H4 (cell line): ENCODE data around the gene LIN7C. TPM values are rescaled to one million over a fixed set of nuclear protein-coding genes. Genes with fewer than 3 reads are reported as not detected.

ENCODE experiments used
- DNase-seq: peaks from one replicate; pipeline ENCODE4 v3.0.0-alpha.2; 2015; ENCODE audit warnings: low spot score
- total RNA-seq: library from RNA; depleted of rRNA; stranded (reverse); fragments of >200 nt; shearing (Covaris generic); gene quantifications from 2 replicates; pipeline ENCODE4 v1.2.3, GENCODE V29; 2014

LIN7C gene
- total RNA-seq, 1 experiment from 2014 or later: 63.4 TPM

DNA sequence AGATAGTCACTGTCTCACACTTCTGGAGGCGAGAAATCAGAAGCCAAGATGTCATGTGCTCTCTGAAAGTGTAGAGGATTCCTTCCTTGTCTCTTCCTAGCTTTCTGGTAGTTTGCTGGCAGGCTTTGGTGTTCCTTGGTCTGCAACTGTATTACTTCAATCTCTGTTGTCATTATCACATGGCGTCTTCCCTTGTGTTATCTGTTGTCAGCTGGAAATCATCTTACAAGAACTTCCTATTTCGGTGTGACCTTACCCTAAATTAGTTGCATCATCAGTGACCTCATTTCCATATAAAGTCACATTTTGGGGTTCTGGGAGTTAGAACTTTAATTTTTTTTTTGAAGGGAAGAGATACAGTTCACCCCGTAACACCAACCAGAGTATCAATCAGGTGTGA, 3.3 kb upstream of the LIN7C start:
- no peak for DNase-seq

DNA sequence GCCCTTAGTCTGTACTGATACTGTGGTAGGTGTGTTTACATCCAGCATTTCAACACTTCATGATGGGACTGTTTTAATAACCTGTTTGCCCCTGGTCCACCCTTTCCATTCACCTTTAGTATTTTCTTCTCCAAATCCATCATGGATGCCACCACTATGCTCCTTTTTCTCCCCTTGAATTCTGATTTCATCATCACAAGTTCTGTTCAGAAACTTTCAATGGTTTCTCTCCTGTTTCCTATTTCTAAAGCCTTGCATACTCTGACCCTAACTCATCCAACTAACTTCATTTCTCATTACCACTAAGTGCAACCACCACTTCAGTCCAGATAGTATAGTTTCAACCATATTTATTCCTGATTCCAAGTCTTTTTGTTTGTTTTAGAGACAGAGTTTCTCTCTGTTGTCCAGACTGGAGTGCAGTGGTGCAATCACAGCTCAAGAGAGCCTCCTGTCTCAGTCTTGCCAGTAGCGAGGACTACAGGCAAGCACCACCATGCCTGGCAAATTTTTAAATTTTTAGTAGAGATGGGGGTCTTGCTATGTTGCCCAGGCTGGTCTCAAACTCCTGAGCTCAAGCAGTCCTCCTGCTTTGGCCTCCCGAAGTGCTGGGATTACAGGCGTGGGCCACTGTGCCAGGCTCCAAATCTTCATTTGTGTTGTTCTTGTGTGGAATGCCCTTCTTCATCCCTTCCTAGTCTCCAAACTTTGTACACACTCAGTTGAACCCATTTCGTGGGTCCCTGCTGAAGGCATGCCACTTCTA, 1.2 kb upstream of the LIN7C start:
- no peak for DNase-seq

DNA sequence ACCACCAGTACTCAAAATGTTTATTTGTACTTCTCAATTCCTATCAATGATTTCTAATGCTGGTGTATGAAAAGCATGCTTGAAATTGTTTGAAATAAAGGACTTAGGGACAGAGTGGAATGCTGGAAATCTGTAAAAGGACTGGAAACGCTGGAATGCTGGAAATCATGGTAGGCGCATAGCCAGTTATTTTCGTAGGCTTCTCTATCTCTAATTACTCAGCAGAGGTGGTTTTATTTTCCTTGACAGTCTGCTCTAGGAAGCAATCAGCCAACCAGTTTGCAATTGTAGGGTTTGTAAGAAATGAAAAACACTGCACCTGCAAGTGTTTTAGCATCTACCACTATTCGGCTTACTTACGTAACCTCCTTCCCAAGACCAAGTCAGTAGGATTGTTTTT, 788 bp downstream of the LIN7C start:
- no peak for DNase-seq

DNA sequence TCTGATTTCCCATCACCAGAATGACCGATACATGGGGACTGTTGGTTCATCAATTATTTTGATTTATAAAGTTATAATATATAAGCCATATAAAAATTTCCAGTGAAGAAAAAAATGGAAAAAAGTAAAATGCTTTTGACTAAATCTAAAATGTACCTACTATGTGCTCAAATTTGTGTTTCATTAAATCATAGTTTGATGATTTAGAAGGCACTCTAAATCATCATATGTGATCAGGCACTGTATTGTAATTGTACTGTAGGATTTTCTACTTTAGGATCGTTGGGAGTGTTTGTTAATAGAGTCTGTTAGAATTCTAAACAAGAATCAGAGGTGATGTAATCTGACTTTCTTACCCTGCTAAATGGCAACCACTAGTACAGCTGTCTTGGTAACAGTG, 2.4 kb downstream of the LIN7C start:
- DNase-seq: no peak

DNA sequence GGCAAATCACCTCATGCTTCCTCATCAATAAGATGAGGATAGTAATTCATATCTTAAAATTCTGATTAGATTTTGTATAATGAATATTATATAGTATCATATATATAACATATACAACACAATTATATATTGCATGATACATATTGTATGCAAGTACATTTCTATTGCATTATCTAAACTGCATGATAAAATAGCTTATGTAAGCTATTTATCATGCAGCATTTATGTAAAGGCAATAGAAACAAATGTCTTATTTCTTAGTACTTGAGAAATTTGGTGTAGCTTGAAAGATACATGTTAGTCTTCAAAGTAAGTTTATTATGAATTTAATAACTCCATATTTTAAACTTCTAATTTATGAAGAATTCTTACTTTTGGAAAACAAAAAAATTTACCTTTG, 5.5 kb downstream of the LIN7C start:
- no peak for DNase-seq

DNA sequence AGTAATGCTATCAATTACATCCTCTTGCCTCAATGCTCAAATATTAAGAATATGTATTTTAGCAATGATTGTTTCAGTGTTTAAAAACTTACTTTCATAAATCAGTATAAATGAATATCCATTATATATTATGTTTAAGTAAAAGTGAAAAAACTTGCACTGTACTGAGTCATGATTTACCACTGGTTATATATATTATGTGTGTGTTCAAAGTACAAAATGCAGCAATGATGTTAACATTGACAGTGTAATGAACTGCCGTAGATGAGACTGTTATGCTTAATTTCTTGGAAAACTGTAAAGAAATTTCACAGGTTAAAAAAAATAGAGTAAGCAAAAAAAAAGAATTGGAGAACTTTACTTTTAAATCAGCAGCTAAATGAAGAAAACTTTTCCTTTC, 8.7 kb downstream of the LIN7C start:
- DNase-seq: no peak

DNA sequence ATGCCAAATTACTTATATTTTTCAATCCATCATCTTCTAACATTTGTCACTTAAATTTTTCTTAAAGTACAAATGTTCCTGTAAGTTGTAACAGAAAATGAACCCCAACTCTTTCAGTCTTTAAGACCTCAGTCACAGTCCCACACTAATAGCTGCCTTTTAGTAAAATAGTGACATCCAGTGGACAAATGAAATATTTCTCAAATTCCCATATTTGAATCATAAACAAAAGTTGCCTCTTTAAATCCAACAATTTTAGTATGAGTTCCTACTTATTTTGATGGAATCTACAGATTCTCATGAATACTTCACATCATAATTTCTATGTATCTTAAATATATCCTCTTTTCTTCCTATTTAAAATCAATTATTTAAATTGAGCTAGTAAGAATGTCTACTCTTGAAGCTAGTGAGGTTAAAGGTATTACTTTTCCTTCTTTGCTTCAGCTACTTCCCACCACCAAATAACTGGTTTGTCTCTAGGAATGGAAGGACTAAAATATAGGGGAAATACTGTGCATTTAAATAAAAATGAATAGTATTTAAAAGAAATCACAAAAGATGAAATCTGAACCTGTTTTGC, 9.2 kb downstream of the LIN7C start:
- peak; percentile 26 for DNase-seq

DNA sequence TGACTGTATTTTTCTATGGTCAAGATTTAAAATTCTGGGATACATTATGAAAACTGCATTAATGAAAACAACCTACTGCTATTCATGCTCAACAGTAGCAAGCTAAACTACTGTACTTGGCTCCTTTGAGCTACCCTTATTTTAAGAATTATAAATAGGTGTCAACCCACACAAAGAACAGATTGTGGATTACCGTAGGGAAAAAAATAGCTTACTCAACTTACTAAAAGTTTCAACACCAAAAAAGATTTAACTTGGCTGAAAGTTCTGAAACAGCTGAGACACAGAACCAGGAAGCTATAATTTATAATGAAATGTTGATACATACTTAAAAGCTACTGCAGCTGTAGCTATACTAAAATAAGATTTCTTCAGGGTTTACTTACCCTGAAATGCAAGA, 10.1 kb downstream of the LIN7C start:
- DNase-seq: no peak

DNA sequence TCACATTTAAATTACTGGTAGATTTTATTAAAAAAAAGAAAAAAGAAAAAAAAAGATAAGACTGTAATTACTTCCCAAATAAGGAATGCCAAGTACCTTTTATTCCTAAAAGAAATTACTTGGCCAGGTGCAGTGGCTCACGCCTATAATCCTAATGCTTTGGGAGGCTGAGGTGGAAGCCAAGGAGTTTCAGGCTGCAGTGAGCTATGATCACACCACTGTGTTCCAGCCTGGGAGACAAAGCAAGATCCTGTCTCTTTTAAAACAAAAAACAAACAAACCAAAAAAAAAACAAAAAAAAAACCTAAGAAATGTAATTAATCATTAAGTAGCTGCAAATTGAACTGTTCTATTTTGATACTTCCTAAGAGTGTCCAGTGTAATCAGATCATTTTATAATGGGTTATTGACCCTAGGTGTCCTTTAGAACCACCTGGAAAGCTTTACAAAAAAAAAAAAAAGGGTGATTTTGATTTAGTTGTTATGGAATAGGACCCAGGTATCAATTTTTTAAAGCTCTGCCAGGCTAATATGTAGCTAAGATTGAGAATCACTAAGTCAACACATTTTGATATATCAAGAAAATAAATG, 10.8 kb downstream of the LIN7C start:
- DNase-seq: no peak

DNA sequence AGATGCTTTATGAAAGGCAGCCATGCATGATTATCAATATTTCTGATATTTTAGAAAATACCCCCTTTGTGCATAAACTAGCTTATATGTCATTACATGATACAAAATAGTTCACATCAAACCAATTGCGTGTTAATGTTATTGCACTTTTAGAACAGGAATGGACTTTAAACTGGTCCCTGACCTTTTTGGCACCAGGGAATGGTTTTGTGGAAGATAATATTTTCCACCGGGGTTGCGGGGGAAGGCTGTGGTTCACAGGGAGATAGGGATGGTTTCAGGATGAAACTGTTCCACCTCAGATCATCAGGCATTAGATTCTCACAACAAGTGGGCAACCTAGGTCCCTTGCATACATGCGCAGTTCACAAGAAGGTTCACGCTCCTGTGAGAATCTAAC, 17.5 kb downstream of the LIN7C start:
- no peak for DNase-seq

DNA sequence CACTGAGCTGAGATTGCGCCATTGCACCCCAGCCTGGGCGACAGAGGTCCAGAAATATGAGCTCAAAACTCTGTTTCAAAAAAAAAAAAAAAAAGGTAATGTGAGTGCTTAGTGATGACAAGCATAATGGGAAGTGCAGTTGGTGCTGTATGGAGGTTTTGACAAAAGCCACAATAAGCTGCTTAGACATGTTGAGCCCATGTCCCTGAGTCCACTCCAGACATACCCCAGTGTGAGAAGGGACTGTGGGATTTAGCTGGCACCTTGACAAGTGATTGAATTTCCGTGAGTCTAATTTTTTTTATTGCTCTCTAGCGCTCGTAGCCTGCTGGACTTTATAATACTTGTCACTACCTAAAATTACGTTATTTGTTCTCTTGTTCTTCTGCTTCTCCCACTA, 18.9 kb downstream of the LIN7C start:
- no peak for DNase-seq

DNA sequence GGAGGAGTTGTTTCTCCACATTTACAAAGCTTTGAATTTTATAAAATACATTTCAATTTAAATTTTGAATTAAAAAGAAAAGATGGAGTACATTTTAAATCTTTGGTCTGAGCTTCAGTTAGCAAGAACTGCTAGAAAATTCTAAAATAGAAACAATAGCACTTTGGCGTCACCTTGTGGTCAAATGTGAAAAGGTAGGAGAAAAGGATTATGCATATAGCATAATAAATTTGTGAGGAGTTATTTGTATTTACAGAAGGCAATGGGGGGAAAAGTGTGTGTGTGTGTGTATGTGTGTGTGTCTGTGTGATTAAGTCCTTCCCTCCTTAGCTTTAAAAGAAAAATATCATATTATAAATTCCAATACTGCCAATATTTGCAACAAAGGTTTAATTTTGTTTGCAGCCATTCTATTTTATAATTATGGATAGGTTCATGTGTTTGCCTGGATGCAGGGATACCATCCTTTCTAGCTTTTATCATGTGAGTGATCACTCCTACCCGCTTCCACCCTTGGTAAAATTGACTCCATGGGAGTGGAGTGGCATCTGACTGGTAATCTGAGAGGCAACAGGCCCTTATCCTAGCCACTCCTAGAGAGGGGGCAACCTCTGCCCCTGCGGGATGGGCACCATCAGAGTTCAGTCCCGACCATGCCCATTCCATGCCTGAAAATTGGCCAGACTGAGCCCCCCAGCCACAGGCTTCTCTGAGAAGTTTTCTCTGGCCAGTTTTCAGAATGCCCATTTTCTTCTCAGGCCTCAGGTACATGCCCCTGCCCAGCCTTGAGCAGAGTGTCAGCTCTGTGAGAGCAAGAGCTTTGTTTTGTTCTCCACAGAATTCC, 20.4 kb downstream of the LIN7C start:
- peak; percentile 58 for DNase-seq

DNA sequence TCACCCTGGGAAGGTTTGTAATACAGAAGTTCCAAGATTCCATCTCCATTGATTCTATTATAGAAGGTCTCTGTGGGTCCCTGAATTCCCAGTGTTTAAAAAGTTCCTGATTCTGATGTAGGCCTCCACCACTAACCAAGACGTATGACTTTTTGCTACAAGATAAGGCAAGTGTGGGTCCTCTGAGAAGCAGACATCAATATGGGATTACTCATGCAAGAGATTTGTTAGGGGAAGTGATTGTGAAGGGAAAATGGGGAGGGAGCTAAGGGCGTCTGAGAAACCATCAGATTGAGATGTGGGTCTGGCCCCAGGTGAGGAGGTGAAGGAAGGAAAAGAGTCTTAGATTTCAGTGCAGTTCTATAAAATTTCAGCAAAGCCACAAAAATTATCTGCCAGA, 23.8 kb downstream of the LIN7C start:
- DNase-seq: no peak

DNA sequence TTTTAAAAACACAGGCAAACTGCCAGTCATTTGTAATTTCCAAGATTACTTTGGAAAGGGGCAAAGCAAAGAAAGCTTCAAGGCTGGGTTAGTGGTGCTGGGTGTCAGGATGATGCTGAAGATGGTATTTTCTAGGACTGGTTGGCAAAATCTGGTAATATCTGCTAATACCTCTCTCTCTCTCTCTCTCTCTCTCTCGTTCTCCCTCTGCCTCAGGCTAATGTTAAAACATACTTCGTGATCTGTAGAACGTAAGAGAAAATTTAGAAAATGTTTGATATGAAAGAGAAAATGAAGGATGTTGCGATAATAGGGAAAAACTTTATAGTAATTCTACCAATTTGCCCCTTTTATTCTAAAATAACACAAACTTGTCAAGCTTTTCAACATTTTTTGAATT, 24.6 kb downstream of the LIN7C start:
- no peak for DNase-seq

DNA sequence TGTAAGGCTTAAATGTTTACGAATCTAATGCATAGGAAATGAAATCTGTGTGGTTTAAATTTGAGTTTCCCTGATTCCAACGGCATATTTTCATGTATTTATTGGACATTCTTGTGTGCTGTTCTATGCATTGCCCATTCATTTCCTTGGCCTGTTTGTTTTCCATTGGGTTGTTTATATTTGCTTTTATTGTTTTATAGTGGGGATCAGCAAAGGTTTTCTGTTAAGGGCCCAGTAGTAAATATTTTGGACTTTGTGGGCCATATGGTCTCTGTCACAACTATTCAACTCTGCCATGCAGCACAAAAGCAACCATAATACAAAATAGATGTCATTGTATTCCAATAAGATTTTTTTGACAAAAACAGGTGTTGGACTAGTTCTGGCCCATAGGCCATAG, 28.7 kb downstream of the LIN7C start:
- no peak for DNase-seq

DNA sequence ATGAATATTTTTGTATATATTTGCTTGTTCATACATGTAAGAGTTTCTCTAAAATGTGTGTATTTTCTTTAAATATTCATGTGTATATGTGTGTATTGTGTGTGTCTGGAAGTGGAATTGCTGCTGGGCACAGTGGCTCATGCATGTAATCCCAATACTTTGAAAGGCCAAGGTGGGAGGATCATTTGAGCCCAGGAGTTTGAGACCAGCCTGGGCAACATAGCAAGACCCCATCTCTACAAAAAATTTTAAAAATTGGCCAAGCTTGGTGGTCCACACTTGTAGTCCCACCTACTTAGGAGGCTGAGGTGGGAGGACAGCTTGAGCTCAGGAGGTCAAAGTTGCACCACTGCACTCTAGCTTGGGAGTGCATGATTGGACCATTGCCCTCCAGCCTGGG, 29.3 kb downstream of the LIN7C start:
- DNase-seq: no peak

DNA sequence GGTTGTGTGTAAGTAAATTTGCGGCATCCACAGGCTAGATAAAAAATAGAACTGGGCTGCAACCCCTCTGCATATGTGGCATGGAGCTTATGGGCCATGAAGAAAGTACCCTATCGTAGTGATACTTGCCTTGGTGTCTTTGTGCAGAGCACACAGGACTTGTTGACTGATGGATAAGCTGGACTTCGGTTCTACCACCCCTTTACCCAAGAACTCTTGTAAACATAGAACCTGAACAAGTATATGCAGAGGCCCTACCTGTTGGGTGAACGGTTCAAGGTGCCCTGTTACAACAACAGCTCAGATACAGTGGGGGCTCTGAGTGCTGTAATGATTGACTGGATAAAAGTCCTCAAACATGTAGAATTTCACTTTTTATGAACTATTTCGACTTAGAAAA, 30.9 kb downstream of the LIN7C start:
- DNase-seq: no peak

DNA sequence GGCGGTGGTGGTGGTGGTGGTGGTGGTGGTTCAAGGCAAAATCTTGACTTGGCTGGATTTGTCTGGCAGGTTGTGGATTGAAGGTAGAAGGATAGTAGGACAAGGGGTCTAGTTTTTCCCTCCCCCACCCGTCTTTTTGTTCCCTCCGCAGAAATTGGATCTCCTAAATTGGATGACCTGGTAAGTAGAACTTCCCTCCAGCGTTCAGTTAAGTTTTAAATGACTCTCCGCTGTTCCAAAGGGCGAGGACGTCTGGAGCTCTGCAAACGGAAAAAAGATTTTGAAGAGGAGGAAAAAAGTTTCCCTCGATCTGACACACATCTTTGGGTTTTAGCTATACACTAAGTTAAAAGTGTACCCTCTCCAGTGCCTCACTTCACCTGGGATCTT, 33.6 kb downstream of the LIN7C start:
- DNase-seq: no peak

DNA sequence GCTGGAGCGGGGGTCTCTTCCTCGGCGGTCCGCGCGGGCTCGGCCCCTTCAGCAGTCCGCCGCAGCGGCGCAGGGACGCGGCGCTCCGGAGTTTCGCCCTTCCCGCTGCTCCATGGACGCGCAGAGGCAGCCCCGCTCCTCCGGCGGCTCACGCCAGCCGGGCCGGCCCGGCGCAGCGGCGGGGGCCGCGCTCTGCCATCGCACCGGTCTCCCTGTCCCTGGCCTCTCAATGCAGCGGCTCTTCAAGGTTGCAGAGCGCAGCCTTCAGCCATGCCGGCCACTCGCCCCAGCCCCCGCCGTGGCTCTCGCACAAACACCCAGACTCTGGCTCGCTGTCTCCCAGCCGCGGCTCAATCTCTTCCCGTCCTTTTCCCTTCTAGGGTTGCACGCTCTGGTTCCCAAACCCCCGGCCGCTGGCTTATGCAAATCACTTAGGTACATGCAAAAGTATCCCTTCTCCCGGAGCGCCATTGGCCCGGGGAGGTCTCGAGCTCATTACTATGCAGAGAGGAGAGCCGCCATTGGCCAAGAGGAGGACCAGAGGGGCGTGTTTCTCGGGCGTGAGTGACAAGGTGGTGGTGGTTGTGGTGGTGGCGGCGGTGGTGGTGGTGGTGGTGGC, 34.1 kb downstream of the LIN7C start, which contains the start of gene LGR4:
TSS of gene LGR4 (minus strand) at position 393 of the 619 bp plus-strand sequence. CDS start 488 bp downstream, outside the sequence.
- peak; percentile 92 for DNase-seq

DNA sequence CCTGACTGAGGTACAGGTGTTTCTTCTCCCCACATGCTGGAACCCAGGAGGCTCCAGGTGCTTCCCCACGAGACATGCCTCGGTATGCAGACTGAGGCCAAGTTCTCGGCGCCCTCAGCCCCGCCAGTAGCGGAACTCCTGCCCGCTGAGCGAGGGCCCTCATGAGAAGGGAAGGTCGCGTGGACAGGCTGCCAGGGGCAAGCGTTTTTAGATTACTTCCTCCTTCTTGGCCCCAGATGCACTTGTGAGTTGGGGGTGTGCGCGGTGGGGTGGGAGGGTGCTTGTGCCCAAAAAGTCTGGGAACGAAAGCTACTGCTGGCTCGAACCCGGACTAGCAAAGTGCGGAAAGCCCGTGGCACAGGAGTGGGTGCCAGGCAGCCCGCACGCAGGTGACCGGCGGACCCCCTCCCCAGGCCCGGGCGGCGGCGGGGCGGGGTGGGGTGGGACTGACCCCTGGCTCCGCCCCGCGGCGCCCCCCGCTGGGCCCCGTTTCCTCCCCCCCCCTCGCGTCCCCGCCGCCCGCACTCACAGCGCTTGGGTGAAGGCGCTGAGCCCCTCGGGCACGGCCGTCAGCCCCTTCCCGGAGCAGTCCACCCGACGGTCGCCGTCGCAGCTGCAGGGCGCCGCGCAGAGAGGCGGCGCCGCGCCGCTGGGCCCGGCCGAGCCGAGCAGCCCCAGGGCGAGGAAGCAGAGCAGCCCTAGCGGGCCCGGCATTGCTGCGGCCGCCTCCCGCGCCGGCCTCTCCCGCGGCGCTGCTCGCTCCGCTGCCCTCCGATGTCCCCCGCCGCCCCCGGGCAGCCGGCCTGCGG, 34.8 kb downstream of the LIN7C start:
- no peak for DNase-seq
